ENCODE data around the gene RMND1. TPM values are rescaled to one million over a fixed set of nuclear protein-coding genes. Genes with fewer than 3 reads are reported as not detected.

The RMND1 gene
- total RNA-seq, 1 experiment from 2014 or later, result 27.0 TPM

DNA sequence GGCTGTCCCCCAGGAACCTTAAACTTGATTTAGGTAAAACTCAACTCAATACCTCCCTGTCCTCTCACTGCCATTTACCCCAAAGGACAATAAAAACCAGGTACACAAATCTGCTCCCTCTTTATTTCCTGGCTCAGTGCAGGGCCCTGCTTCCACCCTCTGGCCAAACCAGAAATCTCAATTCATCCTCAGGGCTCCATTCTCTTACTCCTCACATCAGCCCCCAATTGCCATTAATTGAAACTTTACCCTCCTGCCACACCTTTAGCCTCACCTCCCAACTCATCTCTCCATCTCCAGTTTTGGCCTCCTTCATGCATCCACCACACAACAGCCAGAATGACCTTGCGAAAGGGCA lies 71.1 kb downstream of the RMND1 start:
- peaks cover 0 to 10% (median 2%) of the 10 kb centered on the region in 3 experiments; a peak in 3 of 7 replicates for H3K36me3 Mint-ChIP-seq (ENCODE audit: insufficient read depth in 1 of 3, low read depth in 3 of 3)
- no peak overlapping the region for H3K18ac ChIP-seq (ENCODE audit: insufficient read length, low read depth, low read length)
- H2BK15ac ChIP-seq (ENCODE audit: low read depth, low read length), result no peak overlapping the region
- no peak overlapping the region for H2BK120ac ChIP-seq (ENCODE audit: low read depth, low read length, poor library complexity, severe bottlenecking)
- H4K91ac ChIP-seq (ENCODE audit: insufficient read length, low read depth, low read length), result no peak overlapping the region
- no peaks in the 10 kb centered on the region for H3K27me3 ChIP-seq (ENCODE audit: insufficient read depth, low read length)
- peaks cover 12 to 15% of the 10 kb centered on the region in 2 experiments for H3K4me1 Mint-ChIP-seq
- H3K4me3 Mint-ChIP-seq, result peak overlapping the region in 1 of 2 experiments; percentile 6; a peak in 1 of 5 replicates
- no peak overlapping the region for H3K14ac ChIP-seq (ENCODE audit: insufficient read depth, low read length)
- H4K8ac ChIP-seq (replicated peaks; ENCODE audit: insufficient read length, low read depth, low read length), result no peak overlapping the region
- no peak overlapping the region for H3K4ac ChIP-seq (ENCODE audit: low read depth, low read length)
- 0 out of 2 replicates have a peak, but pooled peaks cover 2% of the 10 kb centered on the region for H3K4me1 ChIP-seq (ENCODE audit: insufficient read depth, low read length)
- H3K4me2 ChIP-seq (ENCODE audit: insufficient read depth, insufficient read length, low read length), result no peak overlapping the region
- H3K27ac Mint-ChIP-seq, result peak overlapping the region; percentile 68 to 93 (median 82); a peak in 5 of 7 replicates
- no peak overlapping the region for H3K27ac ChIP-seq (ENCODE audit: insufficient read length, low read depth, low read length)
- H3T11ph ChIP-seq (ENCODE audit: low read length), result no peak overlapping the region
- H3K79me1 ChIP-seq (ENCODE audit: insufficient read depth, low read depth, low read length, poor library complexity, severe bottlenecking), result peaks cover 2% of the 10 kb centered on the region
- WGBS (ENCODE audit: extremely low coverage, insufficient read length, low lambda C conversion rate), result no CpG with 5 or more reads among the region's 1 CpG
- no peak overlapping the region for H2AK5ac ChIP-seq (ENCODE audit: insufficient read length, low read length)
- no peaks in the 10 kb centered on the region for H3K23me2 ChIP-seq (ENCODE audit: insufficient read length, low read depth, low read length, poor library complexity, severe bottlenecking)
- no peak for DNase-seq
- no peaks in the 10 kb centered on the region for H3K9me3 Mint-ChIP-seq
- no peak overlapping the region for H3K56ac ChIP-seq (ENCODE audit: insufficient read length, low read depth, low read length)
- H3K23ac ChIP-seq (ENCODE audit: insufficient read length, low read depth, low read length), result no peak overlapping the region
- no peaks in the 10 kb centered on the region for H3K27me3 Mint-ChIP-seq (ENCODE audit: low read depth)
- H3K9ac ChIP-seq (ENCODE audit: extremely low read depth, insufficient read length, low read length), result no peak overlapping the region
- no peak overlapping the region for H2BK5ac ChIP-seq (ENCODE audit: insufficient read length, low read length)
- no peaks in the 10 kb centered on the region for H4K20me1 ChIP-seq (ENCODE audit: control insufficient read depth, insufficient read depth, insufficient read length)
- no peak overlapping the region for H2AFZ ChIP-seq (ENCODE audit: low read length)
- peaks cover 9% of the 10 kb centered on the region; the same call in 1 of the 2 replicates for H3K79me2 ChIP-seq (ENCODE audit: insufficient read depth, low read length)
- H2BK12ac ChIP-seq (ENCODE audit: insufficient read length, low read depth, low read length), result no peak overlapping the region
- TF ChIP-seq, protein P1, sequence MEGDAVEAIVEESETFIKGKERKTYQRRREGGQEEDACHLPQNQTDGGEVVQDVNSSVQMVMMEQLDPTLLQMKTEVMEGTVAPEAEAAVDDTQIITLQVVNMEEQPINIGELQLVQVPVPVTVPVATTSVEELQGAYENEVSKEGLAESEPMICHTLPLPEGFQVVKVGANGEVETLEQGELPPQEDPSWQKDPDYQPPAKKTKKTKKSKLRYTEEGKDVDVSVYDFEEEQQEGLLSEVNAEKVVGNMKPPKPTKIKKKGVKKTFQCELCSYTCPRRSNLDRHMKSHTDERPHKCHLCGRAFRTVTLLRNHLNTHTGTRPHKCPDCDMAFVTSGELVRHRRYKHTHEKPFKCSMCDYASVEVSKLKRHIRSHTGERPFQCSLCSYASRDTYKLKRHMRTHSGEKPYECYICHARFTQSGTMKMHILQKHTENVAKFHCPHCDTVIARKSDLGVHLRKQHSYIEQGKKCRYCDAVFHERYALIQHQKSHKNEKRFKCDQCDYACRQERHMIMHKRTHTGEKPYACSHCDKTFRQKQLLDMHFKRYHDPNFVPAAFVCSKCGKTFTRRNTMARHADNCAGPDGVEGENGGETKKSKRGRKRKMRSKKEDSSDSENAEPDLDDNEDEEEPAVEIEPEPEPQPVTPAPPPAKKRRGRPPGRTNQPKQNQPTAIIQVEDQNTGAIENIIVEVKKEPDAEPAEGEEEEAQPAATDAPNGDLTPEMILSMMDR (conservative IDR thresholded peaks at IDR 0.05), result no peak
- no peaks in the 10 kb centered on the region for H3K9me3 ChIP-seq (ENCODE audit: control insufficient read depth, low read depth, low read length)
- no peak overlapping the region for H4K5ac ChIP-seq (ENCODE audit: insufficient read length, low read depth, low read length)
- no peak overlapping the region for H2BK20ac ChIP-seq (ENCODE audit: low read depth, low read length, poor library complexity, severe bottlenecking)

All from H9 (cell line).